ENCODE measurements around the gene DIP2C. TPM values are rescaled to one million over a fixed set of nuclear protein-coding genes. Genes with fewer than 3 reads are reported as not detected.

The DIP2C gene
- total RNA-seq, 1 experiment from 2014 or later, result 11.0 TPM

- DNase-seq, result no peak
- Mint-ChIP-seq H3K4me3 (ENCODE audit: low read depth, unreplicated experiment) (no peak overlapping the region), H3K9me3 (ENCODE audit: low read depth, unreplicated experiment) (no peaks in the 10 kb centered on the region), H3K4me1 (ENCODE audit: low read depth, unreplicated experiment) (no peaks in the 10 kb centered on the region), H3K36me3 (ENCODE audit: insufficient read depth, unreplicated experiment) (no peaks in the 10 kb centered on the region), H3K27ac (ENCODE audit: unreplicated experiment) (no peak overlapping the region), H3K27me3 (ENCODE audit: unreplicated experiment) (no peaks in the 10 kb centered on the region)
- CTCF ChIA-PET, result no interaction called here
- no peak for TF ChIP-seq CTCF (IDR thresholded peaks at IDR 0.05; ENCODE audit: unreplicated experiment)
- no TSS peak for BruUV-seq (replicated peaks)
- intact Hi-C loops (cut with micrococcal nuclease; ENCODE audit: unreplicated experiment), result no loop called here
These were observed 301.4 kb downstream of the DIP2C start for GRCh38 chr10:387909-388660.

- Mint-ChIP-seq H3K4me3 (ENCODE audit: low read depth, unreplicated experiment) (no peak overlapping the region), H3K27ac (ENCODE audit: unreplicated experiment) (no peak overlapping the region), H3K36me3 (ENCODE audit: insufficient read depth, unreplicated experiment) (no peaks in the 10 kb centered on the region), H3K27me3 (ENCODE audit: unreplicated experiment) (no peaks in the 10 kb centered on the region), H3K9me3 (ENCODE audit: low read depth, unreplicated experiment) (no peaks in the 10 kb centered on the region), H3K4me1 (ENCODE audit: low read depth, unreplicated experiment) (no peaks in the 10 kb centered on the region)
- intact Hi-C loops (cut with micrococcal nuclease; ENCODE audit: unreplicated experiment), result no loop called here
- CTCF ChIA-PET, result interaction anchor here (0.6 kb wide), 1 partner anchor 259 kb away, joined by 7 read pairs; no protein-coding TSS in a partner anchor
- BruUV-seq (replicated peaks), result no TSS peak
- no peak for TF ChIP-seq CTCF (IDR thresholded peaks at IDR 0.05; ENCODE audit: unreplicated experiment)
- no peak for DNase-seq
These were observed 301.9 kb downstream of the DIP2C start for GRCh38 chr10:387593-387891.

- Mint-ChIP-seq H3K27me3 (ENCODE audit: unreplicated experiment) (no peaks in the 10 kb centered on the region), H3K4me3 (ENCODE audit: low read depth, unreplicated experiment) (no peak overlapping the region), H3K27ac (ENCODE audit: unreplicated experiment) (no peak overlapping the region), H3K4me1 (ENCODE audit: low read depth, unreplicated experiment) (no peaks in the 10 kb centered on the region), H3K9me3 (ENCODE audit: low read depth, unreplicated experiment) (no peaks in the 10 kb centered on the region), H3K36me3 (ENCODE audit: insufficient read depth, unreplicated experiment) (no peaks in the 10 kb centered on the region)
- CTCF ChIA-PET, result interaction anchor here (0.6 kb wide), 1 partner anchor 259 kb away, joined by 7 read pairs; no protein-coding TSS in a partner anchor
- no peak for DNase-seq
- BruUV-seq (replicated peaks), result no TSS peak
- intact Hi-C loops (cut with micrococcal nuclease; ENCODE audit: unreplicated experiment), result no loop called here
- TF ChIP-seq CTCF (IDR thresholded peaks at IDR 0.05; ENCODE audit: unreplicated experiment), result no peak
These were observed 302.5 kb downstream of the DIP2C start for GRCh38 chr10:386771-387592.

GRCh38 chr10:385571-386300 is 303.7 kb downstream of the DIP2C start:
- DNase-seq, result no peak
- BruUV-seq (replicated peaks), result no TSS peak
- H3K27me3 Mint-ChIP-seq (ENCODE audit: unreplicated experiment), result no peaks in the 10 kb centered on the region
- no peaks in the 10 kb centered on the region for H3K36me3 Mint-ChIP-seq (ENCODE audit: insufficient read depth, unreplicated experiment)
- intact Hi-C loops (cut with micrococcal nuclease; ENCODE audit: unreplicated experiment), result no loop called here
- no peak overlapping the region for H3K27ac Mint-ChIP-seq (ENCODE audit: unreplicated experiment)
- no peak overlapping the region for H3K4me3 Mint-ChIP-seq (ENCODE audit: low read depth, unreplicated experiment)
- CTCF ChIA-PET, result no interaction called here
- no peaks in the 10 kb centered on the region for H3K4me1 Mint-ChIP-seq (ENCODE audit: low read depth, unreplicated experiment)
- TF ChIP-seq CTCF (IDR thresholded peaks at IDR 0.05; ENCODE audit: unreplicated experiment), result no peak
- no peaks in the 10 kb centered on the region for H3K9me3 Mint-ChIP-seq (ENCODE audit: low read depth, unreplicated experiment)

Measured in Calu3 (cell line).